ENCODE results near the gene KMT5B. TPM values are rescaled to one million over a fixed set of nuclear protein-coding genes. Genes with fewer than 3 reads are reported as not detected.

KMT5B gene
- total RNA-seq, 4 donors from 2014 or later = 35.1 to 75.6 (median 39.8) TPM

- WGBS, 2 donors (ENCODE audit: low coverage in 1 of 2) = 80% methylated on average over 1 to 4 of the region's 5 CpGs
- Histone ChIP-seq H3K36me3 (no peaks in the 10 kb centered on the region), H3K4me1 (no peaks in the 10 kb centered on the region), H3K27me3 (no peaks in the 10 kb centered on the region), H3K9me3 (no peaks in the 10 kb centered on the region), H3K4me3 (no peak overlapping the region), H3K27ac (no peak overlapping the region)
- ATAC-seq = no peak
- TF ChIP-seq POLR2AphosphoS5 (IDR thresholded peaks at IDR 0.05) (no peak), POLR2A (IDR thresholded peaks at IDR 0.05) (no peak), CTCF (IDR thresholded peaks at IDR 0.05) (no peak), EP300 (IDR thresholded peaks at IDR 0.05) (no peak)
Measured at GRCh38 chr11:68221406-68221805, 8.3 kb upstream of the KMT5B start.

GRCh38 chr11:68216171-68216938 lies 3.3 kb upstream of the KMT5B start:
- Histone ChIP-seq H3K9me3 (no peaks in the 10 kb centered on the region), H3K4me3 (no peak overlapping the region), H3K4me1 (peaks cover 2 to 23% (median 10%) of the 10 kb centered on the region in 3 donors), H3K27ac (no peak overlapping the region), H3K36me3 (no peaks in the 10 kb centered on the region), H3K27me3 (no peaks in the 10 kb centered on the region)
- TF ChIP-seq POLR2AphosphoS5 (IDR thresholded peaks at IDR 0.05) (no peak), CTCF (IDR thresholded peaks at IDR 0.05) (no peak), POLR2A (IDR thresholded peaks at IDR 0.05) (no peak), EP300 (IDR thresholded peaks at IDR 0.05) (no peak)
- 70% methylated on average over 2 of the region's 22 CpGs; no CpG with 5 or more reads in 1 of the 2 donors for WGBS, 2 donors (ENCODE audit: low coverage in 1 of 2)
- no peak for ATAC-seq

GRCh38 chr11:68215524-68216170 lies 2.6 kb upstream of the KMT5B start:
- no peaks in the 10 kb centered on the region for H3K27me3 ChIP-seq
- H3K4me1 ChIP-seq = peaks cover 2 to 30% (median 18%) of the 10 kb centered on the region in 3 donors
- no peak for ATAC-seq
- H3K4me3 ChIP-seq = no peak overlapping the region
- no peaks in the 10 kb centered on the region for H3K9me3 ChIP-seq
- 80 to 92% methylated on average over 2 to 3 of the region's 6 CpGs for WGBS, 2 donors (ENCODE audit: low coverage in 1 of 2)
- H3K36me3 ChIP-seq = no peaks in the 10 kb centered on the region
- no peak overlapping the region for H3K27ac ChIP-seq
- TF ChIP-seq POLR2AphosphoS5 (IDR thresholded peaks at IDR 0.05) (no peak), POLR2A (IDR thresholded peaks at IDR 0.05) (no peak), CTCF (IDR thresholded peaks at IDR 0.05) (no peak), EP300 (IDR thresholded peaks at IDR 0.05) (no peak)

GRCh38 chr11:68215087-68215445 lies 2.0 kb upstream of the KMT5B start:
- no peaks in the 10 kb centered on the region for H3K9me3 ChIP-seq
- H3K4me1 ChIP-seq = peaks cover 2 to 35% (median 20%) of the 10 kb centered on the region in 3 donors
- 66 to 77% methylated on average over 9 to 15 of the region's 15 CpGs for WGBS, 2 donors (ENCODE audit: low coverage in 1 of 2)
- no peak for ATAC-seq
- no peak overlapping the region for H3K4me3 ChIP-seq
- no peak for TF ChIP-seq POLR2AphosphoS5 (IDR thresholded peaks at IDR 0.05)
- TF ChIP-seq EP300 (IDR thresholded peaks at IDR 0.05) = no peak
- TF ChIP-seq CTCF (IDR thresholded peaks at IDR 0.05) = no peak
- no peak for TF ChIP-seq POLR2A (IDR thresholded peaks at IDR 0.05)
- H3K27ac ChIP-seq = no peak overlapping the region
- no peaks in the 10 kb centered on the region for H3K27me3 ChIP-seq
- no peaks in the 10 kb centered on the region for H3K36me3 ChIP-seq

Measured in gastroesophageal sphincter (tissue), 4 donors.